HFFc6 (cell line): ENCODE data around the gene C10orf120. TPM values are rescaled to one million over a fixed set of nuclear protein-coding genes. Genes with fewer than 3 reads are reported as not detected.
A peak's percentile ranks its signal among the peaks of the same experiment; 100 is the strongest.

Source experiments
- DNase-seq: peaks from one replicate; pipeline ENCODE4 v3.0.0-alpha.2; 2018
- H3K27ac Mint-ChIP-seq: 2 replicates; pipeline ENCODE4 v1.8.0; 2020; ENCODE audit warnings: mild to moderate bottlenecking, mixed read lengths
- H3K27me3 Mint-ChIP-seq: 2 replicates; pipeline ENCODE4 v1.8.0; 2021; ENCODE audit warnings: mild to moderate bottlenecking, moderate library complexity, mixed read lengths; ENCODE audit not compliant: insufficient read depth
- H3K36me3 Mint-ChIP-seq: 2 replicates; pipeline ENCODE4 v1.8.0; 2021; ENCODE audit warnings: low read depth, mixed read lengths
- H3K4me1 Mint-ChIP-seq: 2 replicates; pipeline ENCODE4 v1.8.0; 2020; ENCODE audit warnings: low read depth, mixed read lengths
- H3K4me3 Mint-ChIP-seq: 2 replicates; pipeline ENCODE4 v1.8.0; 2020; ENCODE audit warnings: mild to moderate bottlenecking, moderate library complexity, mixed read lengths
- H3K9me3 Mint-ChIP-seq: 2 replicates; pipeline ENCODE4 v1.8.0; 2020; ENCODE audit warnings: mild to moderate bottlenecking, mixed read lengths
- CTCF ChIP-seq: fragments of 200-600 bp; sonication (generic); IDR thresholded peaks from 2 replicates; pipeline ENCODE4 v1.5.0; 2021; ENCODE audit warnings: antibody characterized with exemption, mild to moderate bottlenecking
- total RNA-seq, 6 experiments: library from RNA; stranded (reverse); fragmentation: NEBNext Ultra II Directional; extraction: Animal tissue kit (Norgen Biotek cat#: 25700); gene quantifications; 2 replicates in 1 of 6; 3 replicates in 5 of 6; pipeline ENCODE4 v1.2.3, GENCODE V29; 2021

The C10orf120 gene
- total RNA-seq, 6 experiments from 2014 or later: not detected

- Mint-ChIP-seq H3K4me1 (no peaks in the 10 kb centered on the region), H3K4me3 (no peak overlapping the region), H3K27me3 (peaks cover 9% of the 10 kb centered on the region), H3K9me3 (peaks cover 6% of the 10 kb centered on the region; the same call in 1 of the 2 replicates), H3K36me3 (no peaks in the 10 kb centered on the region), H3K27ac (no peak overlapping the region)
- DNase-seq: no peak
- no peak for TF ChIP-seq CTCF
Observed at GRCh38 chr10:122655524-122656307, 43.9 kb downstream of the C10orf120 start.

GRCh38 chr10:122650331-122650730 lies 49.3 kb downstream of the C10orf120 start:
- no peak for DNase-seq
- no peak for TF ChIP-seq CTCF
- Mint-ChIP-seq H3K27me3 (peaks cover 3% of the 10 kb centered on the region), H3K27ac (no peak overlapping the region), H3K36me3 (no peaks in the 10 kb centered on the region), H3K4me3 (no peak overlapping the region), H3K9me3 (no peaks in the 10 kb centered on the region; the same call in 1 of the 2 replicates), H3K4me1 (no peaks in the 10 kb centered on the region)

- no peak overlapping the region for H3K27ac Mint-ChIP-seq
- H3K9me3 Mint-ChIP-seq: no peaks in the 10 kb centered on the region; the same call in 1 of the 2 replicates
- H3K4me1 Mint-ChIP-seq: no peaks in the 10 kb centered on the region
- H3K36me3 Mint-ChIP-seq: no peaks in the 10 kb centered on the region
- DNase-seq: no peak
- no peak for TF ChIP-seq CTCF
- H3K27me3 Mint-ChIP-seq: peaks cover 1% of the 10 kb centered on the region
- no peak overlapping the region for H3K4me3 Mint-ChIP-seq
Observed at GRCh38 chr10:122649903-122650302, 49.7 kb downstream of the C10orf120 start.

GRCh38 chr10:122648599-122649428 lies 50.8 kb downstream of the C10orf120 start:
- no peaks in the 10 kb centered on the region for H3K4me1 Mint-ChIP-seq
- DNase-seq: peak; percentile 4
- no peak overlapping the region for H3K27ac Mint-ChIP-seq
- H3K27me3 Mint-ChIP-seq: peaks cover 1% of the 10 kb centered on the region
- TF ChIP-seq CTCF: peak; percentile 74
- no peak overlapping the region for H3K4me3 Mint-ChIP-seq
- H3K36me3 Mint-ChIP-seq: no peaks in the 10 kb centered on the region
- peaks cover 8% of the 10 kb centered on the region; the same call in 1 of the 2 replicates for H3K9me3 Mint-ChIP-seq

Other genes starting within 250 kb of the C10orf120 start
- gene ARMS2, start 245.2 kb downstream of the C10orf120 start, total RNA-seq: not detected
- 10 to 100 TPM; 55.0 to 67.2 (median 61.9) TPM for gene HTRA1, start 238.3 kb downstream of the C10orf120 start, total RNA-seq
- gene DMBT1, start 139.1 kb downstream of the C10orf120 start, total RNA-seq: under 1 TPM in 5 of 6 experiments, not detected in 1; 0.05 to 0.17 (median 0.07) TPM
- under 1 TPM; 0.34 to 0.60 (median 0.47) TPM for gene CUZD1, start 146.0 kb upstream of the C10orf120 start, total RNA-seq
- 1 to 10 TPM; 5.0 to 7.2 (median 6.3) TPM for gene FAM24B, start 179.7 kb upstream of the C10orf120 start, total RNA-seq
- gene FAM24A, start 210.8 kb upstream of the C10orf120 start, total RNA-seq: not detected